K562 (cell line): ENCODE measurements around the gene RRAD. TPM values are rescaled to one million over a fixed set of nuclear protein-coding genes. Genes with fewer than 3 reads are reported as not detected.

Experiments
- ESRRA ChIP-seq: fragments of 450-650 bp; IDR thresholded peaks from 2 replicates; pipeline ENCODE4 v1.6.1; 2014; ENCODE audit warnings: low read depth, mild to moderate bottlenecking, moderate library complexity, borderline replicate concordance
- FIP1L1 ChIP-seq: fragments of 200-400 bp; formaldehyde crosslinking; IDR thresholded peaks from 2 replicates; pipeline ENCODE4 v1.6.1; 2018; ENCODE audit warnings: mild to moderate bottlenecking, low read depth, low read length; ENCODE audit not compliant: poor library complexity, severe bottlenecking
- FOS ChIP-seq: IDR thresholded peaks from 3 replicates; pipeline ENCODE4 v1.6.1; 2011; ENCODE audit not compliant: insufficient read length; ENCODE audit errors: extremely low read depth
- HDAC8 ChIP-seq: fragments of 450-650 bp; IDR thresholded peaks from 2 replicates; pipeline ENCODE4 v1.6.1; 2016; ENCODE audit warnings: mild to moderate bottlenecking, missing genetic modification characterization, moderate library complexity, missing compliant biosample characterization
- HOMEZ ChIP-seq: fragments of 250-450 bp; sonication (Bioruptor Pico); IDR thresholded peaks from 2 replicates; pipeline ENCODE4 v1.4.0; 2020; ENCODE audit warnings: mild to moderate bottlenecking, moderate library complexity
- MAFK ChIP-seq: IDR thresholded peaks from 2 replicates; pipeline ENCODE4 v1.6.1; 2011; ENCODE audit warnings: low read length, improper control_type of control experiment
- U2AF2 ChIP-seq: fragments of 200-400 bp; formaldehyde crosslinking; optimal IDR thresholded peaks from 2 replicates; pipeline ENCODE3; 2017; ENCODE audit warnings: low read depth, mild to moderate bottlenecking, low read length
- ZBTB40 ChIP-seq, 2 experiments: fragments of 450-650 bp in 1 of 2; sonication (generic) in 1 of 2; formaldehyde crosslinking in 1 of 2; IDR thresholded peaks; 2 replicates each; pipeline versions ENCODE4 v1.7.1 to v1.9.0; 2016 to 2022; ENCODE audit warnings: inconsistent platforms in 1 of 2, mild to moderate bottlenecking in 1 of 2, missing genetic modification reagents in 1 of 2
- ZFP30 ChIP-seq: fragments of 250-450 bp; sonication (Bioruptor Pico); IDR thresholded peaks from 2 replicates; pipeline ENCODE4 v1.8.0; 2022; ENCODE audit warnings: moderate library complexity, mild to moderate bottlenecking, inconsistent platforms, borderline replicate concordance
- ZNF12 ChIP-seq: sonication (generic); formaldehyde crosslinking; IDR thresholded peaks from 2 replicates; pipeline ENCODE4 v1.4.0; 2020; ENCODE audit warnings: mild to moderate bottlenecking, missing genetic modification reagents
- ZNF507 ChIP-seq: conservative IDR thresholded peaks from 2 replicates; pipeline ENCODE4 v1.6.1; 2017; ENCODE audit warnings: missing genetic modification characterization, missing compliant biosample characterization
- ZNF75A ChIP-seq: fragments of 450-650 bp; formaldehyde crosslinking; IDR thresholded peaks from 2 replicates; pipeline ENCODE4 v1.4.0; 2020; ENCODE audit warnings: mild to moderate bottlenecking
- ZZZ3 ChIP-seq: fragments of 450-650 bp; IDR thresholded peaks from 2 replicates; pipeline ENCODE4 v1.6.1; 2016; ENCODE audit warnings: antibody characterized with exemption, mild to moderate bottlenecking, moderate library complexity
- polyA plus RNA-seq, 8 experiments: library from polyadenylated mRNA; depleted of rRNA in 4 of 8; stranded (reverse) in 5 of 8; unstranded in 3 of 8; fragments of >200 nt; fragmentation: Nextera tagmentation in 2 of 8; fragmentation: Illumina TruSeq in 1 of 8; extraction: Ambion mirVana in 2 of 8; extraction: Trizol in 1 of 8; gene quantifications; 2 replicates each; pipeline versions ENCODE4 v1.2.1 to v1.2.3, GENCODE V29; 2011 to 2014; ENCODE audit warnings: inconsistent platforms in 1 of 8, missing spikeins in 1 of 8
- total RNA-seq, 7 experiments: library from RNA; depleted of rRNA in 6 of 7; stranded (reverse); fragments of >200 nt in 6 of 7; fragmentation: Illumina TruSeq in 2 of 7; extraction: Trizol in 2 of 7; gene quantifications; 2 replicates each; pipeline versions ENCODE4 v1.2.1 to v1.2.3, GENCODE V29; 2011 to 2021; ENCODE audit warnings: low replicate concordance in 1 of 7

The RRAD gene
- total and polyA plus RNA-seq, 9 of the 15 experiments (the other 6 are each of a cell fraction or from before 2014, with no cell fraction given): 0.09 to 0.20 (median 0.13) TPM; not detected in 5

GRCh38 chr16:66872943-66873684 lies 52.2 kb downstream of the RRAD start (continued):
- TF ChIP-seq FOS (no peak), FIP1L1 (peak; percentile 72), ZNF12 (CRISPR knock-in tag) (no peak), ZZZ3 (no peak), ZNF75A (CRISPR knock-in tag) (no peak), U2AF2 (no peak), HOMEZ (CRISPR knock-in tag) (no peak), ZNF507 (tag) (no peak), ZFP30 (no peak), ZBTB40 (IDR thresholded peaks at IDR 0.05) (0 out of 2 replicates have a peak, but pooled peaks have one; percentile 50), ZBTB40 (CRISPR knock-in tag; IDR thresholded peaks at IDR 0.05) (no peak), MAFK (0 out of 2 replicates have a peak, but pooled peaks have one; percentile 42), ESRRA (peak; percentile 89), HDAC8 (tag) (no peak)
